ENCODE results near the gene STPG4.

DNA sequence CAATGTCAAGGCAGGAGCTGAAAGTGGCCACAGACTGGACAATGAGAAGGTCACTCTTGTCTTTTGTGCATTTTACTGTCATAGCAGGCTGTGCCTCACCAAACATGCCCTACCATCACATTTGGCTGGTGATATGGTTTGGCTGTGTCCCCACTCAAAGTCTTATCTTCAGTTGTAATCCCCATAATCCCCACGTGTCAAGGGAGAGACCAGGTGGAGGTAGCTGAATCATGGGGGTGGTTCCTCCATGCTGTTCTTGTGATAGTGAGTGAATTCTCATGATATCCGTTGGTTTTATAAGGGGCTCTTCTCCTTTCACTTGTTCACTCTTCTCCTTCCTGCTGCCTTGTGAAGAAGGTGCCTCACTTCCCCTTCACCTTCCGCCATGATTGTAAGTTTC lies 49.6 kb upstream of the STPG4 start:
- no peak for TF ChIP-seq POLR2A (IDR thresholded peaks at IDR 0.05)
- TF ChIP-seq, protein P1, sequence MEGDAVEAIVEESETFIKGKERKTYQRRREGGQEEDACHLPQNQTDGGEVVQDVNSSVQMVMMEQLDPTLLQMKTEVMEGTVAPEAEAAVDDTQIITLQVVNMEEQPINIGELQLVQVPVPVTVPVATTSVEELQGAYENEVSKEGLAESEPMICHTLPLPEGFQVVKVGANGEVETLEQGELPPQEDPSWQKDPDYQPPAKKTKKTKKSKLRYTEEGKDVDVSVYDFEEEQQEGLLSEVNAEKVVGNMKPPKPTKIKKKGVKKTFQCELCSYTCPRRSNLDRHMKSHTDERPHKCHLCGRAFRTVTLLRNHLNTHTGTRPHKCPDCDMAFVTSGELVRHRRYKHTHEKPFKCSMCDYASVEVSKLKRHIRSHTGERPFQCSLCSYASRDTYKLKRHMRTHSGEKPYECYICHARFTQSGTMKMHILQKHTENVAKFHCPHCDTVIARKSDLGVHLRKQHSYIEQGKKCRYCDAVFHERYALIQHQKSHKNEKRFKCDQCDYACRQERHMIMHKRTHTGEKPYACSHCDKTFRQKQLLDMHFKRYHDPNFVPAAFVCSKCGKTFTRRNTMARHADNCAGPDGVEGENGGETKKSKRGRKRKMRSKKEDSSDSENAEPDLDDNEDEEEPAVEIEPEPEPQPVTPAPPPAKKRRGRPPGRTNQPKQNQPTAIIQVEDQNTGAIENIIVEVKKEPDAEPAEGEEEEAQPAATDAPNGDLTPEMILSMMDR (IDR thresholded peaks at IDR 0.05), result no peak
